Fibroblast of mammary gland (primary cell): ENCODE results near the gene SYNPO2L.
A peak's percentile ranks its signal among the peaks of the same experiment; 100 is the strongest.

ENCODE experiments used
- DNase-seq: peaks from one replicate; pipeline ENCODE4 v3.0.0-alpha.2; 2010; ENCODE audit warnings: low read depth
- H3K4me3 ChIP-seq: 2 replicates; pipeline ENCODE4 v1.5.1; 2011; ENCODE audit warnings: low read depth, mild to moderate bottlenecking, low read length, moderate library complexity; ENCODE audit not compliant: control insufficient read depth
- CTCF ChIP-seq: conservative IDR thresholded peaks from 2 replicates; pipeline ENCODE4 v1.5.1; 2011; ENCODE audit warnings: low read depth, low read length, inconsistent platforms; ENCODE audit not compliant: control insufficient read depth, insufficient read depth

SYNPO2L gene

GRCh38 chr10:73644015-73644743 lies 11.7 kb downstream of the SYNPO2L start:
- H3K4me3 ChIP-seq = no peak overlapping the region
- peak; percentile 85 for TF ChIP-seq CTCF
- DNase-seq = peak; percentile 74

GRCh38 chr10:73643362-73643761 lies 12.5 kb downstream of the SYNPO2L start:
- DNase-seq = no peak
- no peak for TF ChIP-seq CTCF
- no peak overlapping the region for H3K4me3 ChIP-seq

GRCh38 chr10:73641328-73642060 lies 14.3 kb downstream of the SYNPO2L start, which contains the start of gene MYOZ1:
TSS of gene MYOZ1 (minus strand) at chr10:73641474. CDS start at chr10:73640017, 1,457 bp downstream.
- no peak within 1 kb of the TSS for H3K4me3 ChIP-seq
- TF ChIP-seq CTCF = no peak
- no peak for DNase-seq

- no peak for DNase-seq
- H3K4me3 ChIP-seq = no peak overlapping the region
- TF ChIP-seq CTCF = no peak
Measured at GRCh38 chr10:73639286-73639685, 16.5 kb downstream of the SYNPO2L start.

- H3K4me3 ChIP-seq = no peak overlapping the region
- DNase-seq = no peak
- no peak for TF ChIP-seq CTCF
Measured at GRCh38 chr10:73635781-73636180, 20.0 kb downstream of the SYNPO2L start.

- TF ChIP-seq CTCF = no peak
- H3K4me3 ChIP-seq = no peak overlapping the region
- DNase-seq = no peak
Measured at GRCh38 chr10:73634421-73634820, 21.4 kb downstream of the SYNPO2L start.
